Mammary epithelial cell (primary cell): ENCODE results near the gene OR8D2.

Experiments used
- CTCF ChIP-seq, 2 donors: IDR thresholded peaks in 1 of 2; conservative IDR thresholded peaks in 1 of 2; 2 replicates each; pipeline ENCODE4 v1.5.1; 2011 to 2012; ENCODE audit warnings: inconsistent platforms in 2 of 2, low read length in 2 of 2, mild to moderate bottlenecking in 2 of 2, control low read depth in 1 of 2, low read depth in 1 of 2; ENCODE audit not compliant: insufficient read depth in 1 of 2; ENCODE audit errors: extremely low read depth in 1 of 2
- EZH2 ChIP-seq: IDR thresholded peaks from 2 replicates; pipeline ENCODE4 v1.6.1; 2012; ENCODE audit warnings: low read length, inconsistent platforms, borderline replicate concordance

GRCh38 chr11:124297921-124298320 is 22.1 kb downstream of the OR8D2 start:
- no peak for TF ChIP-seq CTCF (conservative IDR thresholded peaks at IDR 0.05 in 1 of 2, IDR thresholded peaks at IDR 0.05 in 1 of 2; ENCODE audit: extremely low read depth in 1 of 2, insufficient read depth in 1 of 2, low read depth in 1 of 2, low read length in 2 of 2)
- no peak for TF ChIP-seq EZH2
